Measurements from ENCODE around the gene UNCX.
"Not testable (repeated sequence)": the region's sequence is repeated elsewhere in the genome, so short reads cannot be mapped to it uniquely, and the experiment has no call there.

The UNCX gene

DNA sequence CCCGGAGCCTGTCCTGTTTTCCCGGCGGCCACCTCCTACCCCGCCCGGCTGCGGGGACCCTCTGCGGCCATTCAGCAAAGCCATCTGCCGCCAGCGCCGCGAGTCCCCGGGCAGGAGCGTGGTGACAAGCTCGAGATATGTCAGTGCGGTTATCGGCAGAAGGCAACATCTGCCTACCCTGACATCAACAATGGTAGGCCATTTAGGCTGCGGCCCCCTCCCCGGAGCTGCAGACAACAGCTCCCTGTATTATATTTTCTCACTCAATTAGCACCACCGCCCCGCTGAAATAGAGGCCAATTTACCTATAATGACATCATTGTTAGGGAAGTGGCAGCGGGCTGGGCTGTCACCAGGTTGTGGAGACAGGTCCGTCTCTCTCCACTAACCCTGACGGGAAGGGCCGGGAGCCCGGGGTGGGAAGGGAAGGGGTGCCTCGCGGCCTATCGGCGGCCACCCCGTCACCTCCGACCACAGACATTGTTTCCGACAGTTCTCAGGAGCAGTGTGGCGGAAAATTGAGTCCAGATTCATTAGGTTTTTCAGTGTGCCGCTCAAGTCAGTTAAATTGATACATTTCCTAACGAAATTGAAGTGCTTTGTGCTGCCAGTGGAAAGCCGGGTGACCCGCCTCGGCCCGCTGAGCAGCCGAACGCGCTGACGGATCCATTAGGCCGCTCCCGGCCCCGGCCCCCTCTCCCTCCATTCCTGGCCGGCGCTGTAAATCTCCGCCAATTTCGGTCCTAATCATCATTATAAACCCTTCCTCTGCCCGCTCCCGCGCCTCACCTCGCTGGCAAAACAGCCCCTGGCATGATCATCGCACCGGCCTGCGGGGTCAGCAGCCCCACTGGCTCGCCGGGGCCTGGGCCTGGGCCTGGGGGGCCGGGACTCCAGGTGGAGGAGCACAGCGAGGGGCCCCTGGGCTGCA lies 43.0 kb downstream of the UNCX start:
- no peak for DNase-seq (ENCODE audit: low read depth)
- H3K4me3 ChIP-seq (ENCODE audit: low read depth, low read length) = no peak overlapping the region
- TF ChIP-seq, protein P1, sequence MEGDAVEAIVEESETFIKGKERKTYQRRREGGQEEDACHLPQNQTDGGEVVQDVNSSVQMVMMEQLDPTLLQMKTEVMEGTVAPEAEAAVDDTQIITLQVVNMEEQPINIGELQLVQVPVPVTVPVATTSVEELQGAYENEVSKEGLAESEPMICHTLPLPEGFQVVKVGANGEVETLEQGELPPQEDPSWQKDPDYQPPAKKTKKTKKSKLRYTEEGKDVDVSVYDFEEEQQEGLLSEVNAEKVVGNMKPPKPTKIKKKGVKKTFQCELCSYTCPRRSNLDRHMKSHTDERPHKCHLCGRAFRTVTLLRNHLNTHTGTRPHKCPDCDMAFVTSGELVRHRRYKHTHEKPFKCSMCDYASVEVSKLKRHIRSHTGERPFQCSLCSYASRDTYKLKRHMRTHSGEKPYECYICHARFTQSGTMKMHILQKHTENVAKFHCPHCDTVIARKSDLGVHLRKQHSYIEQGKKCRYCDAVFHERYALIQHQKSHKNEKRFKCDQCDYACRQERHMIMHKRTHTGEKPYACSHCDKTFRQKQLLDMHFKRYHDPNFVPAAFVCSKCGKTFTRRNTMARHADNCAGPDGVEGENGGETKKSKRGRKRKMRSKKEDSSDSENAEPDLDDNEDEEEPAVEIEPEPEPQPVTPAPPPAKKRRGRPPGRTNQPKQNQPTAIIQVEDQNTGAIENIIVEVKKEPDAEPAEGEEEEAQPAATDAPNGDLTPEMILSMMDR (IDR thresholded peaks at IDR 0.05; ENCODE audit: low read depth, low read length) = no peak
- TF ChIP-seq MYC (IDR thresholded peaks at IDR 0.05; ENCODE audit: low read depth, low read length) = no peak

DNA sequence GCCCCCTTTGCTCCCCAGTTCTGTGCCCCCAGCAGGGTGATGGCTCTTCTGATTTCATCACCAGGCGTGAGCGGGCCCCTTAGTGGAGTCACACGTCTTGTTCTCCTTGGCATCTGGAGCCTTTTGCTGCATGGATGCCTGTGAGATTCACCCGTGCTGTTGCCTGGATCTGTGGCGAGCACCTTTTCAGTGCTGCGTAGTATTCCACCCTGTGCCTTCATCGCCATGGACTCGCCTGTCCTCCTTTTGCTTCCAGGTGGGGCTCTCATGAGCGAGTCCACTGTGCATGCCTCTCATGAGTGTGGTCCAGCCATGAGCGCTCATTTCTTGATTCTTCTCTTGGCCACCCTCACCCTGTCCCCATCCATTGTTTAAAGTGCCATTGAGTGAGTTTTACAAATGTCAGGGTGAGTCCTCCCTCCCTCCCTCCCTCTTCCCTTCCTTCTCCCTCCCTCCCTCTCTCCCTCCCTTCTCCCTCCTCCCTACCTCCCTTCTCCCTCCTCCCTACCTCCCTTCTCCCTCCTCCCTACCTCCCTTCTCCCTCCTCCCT lies 44.0 kb downstream of the UNCX start:
- DNase-seq (ENCODE audit: low read depth) = no peak
- H3K4me3 ChIP-seq (ENCODE audit: low read depth, low read length) = no peak overlapping the region
- TF ChIP-seq, protein P1 (IDR thresholded peaks at IDR 0.05; ENCODE audit: low read depth, low read length) = no peak
- TF ChIP-seq MYC (IDR thresholded peaks at IDR 0.05; ENCODE audit: low read depth, low read length) (no peak), POLR2A (IDR thresholded peaks at IDR 0.05; ENCODE audit: extremely low read depth, insufficient read length) (no peak)
- TF ChIP-seq, protein P2, sequence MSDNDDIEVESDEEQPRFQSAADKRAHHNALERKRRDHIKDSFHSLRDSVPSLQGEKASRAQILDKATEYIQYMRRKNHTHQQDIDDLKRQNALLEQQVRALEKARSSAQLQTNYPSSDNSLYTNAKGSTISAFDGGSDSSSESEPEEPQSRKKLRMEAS (IDR thresholded peaks at IDR 0.05; ENCODE audit: low read depth, low read length) = no peak

DNA sequence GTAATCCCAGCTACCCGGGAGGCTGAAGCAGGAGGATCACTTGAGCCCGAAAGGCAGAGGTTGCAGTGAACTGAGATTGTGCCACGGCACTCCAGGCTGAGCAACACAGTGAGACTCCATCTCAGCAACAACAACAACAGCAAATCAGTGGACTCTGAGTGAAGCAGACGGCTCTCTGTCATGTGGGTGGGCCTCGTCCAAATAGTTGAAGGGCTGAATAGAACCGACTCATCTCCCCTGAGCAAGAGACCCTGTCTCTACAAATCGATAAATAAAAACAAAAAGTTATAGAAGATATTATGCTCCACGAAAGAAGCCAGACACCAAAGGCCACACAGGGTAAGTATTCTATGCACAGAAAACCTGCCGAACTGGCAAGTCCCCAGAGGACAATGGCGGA lies 45.9 kb downstream of the UNCX start:
- H3K4me3 ChIP-seq (ENCODE audit: low read depth, low read length) = no peak overlapping the region
- DNase-seq (ENCODE audit: low read depth) = no peak
- TF ChIP-seq MYC (IDR thresholded peaks at IDR 0.05; ENCODE audit: low read depth, low read length) (no peak), POLR2A (IDR thresholded peaks at IDR 0.05; ENCODE audit: extremely low read depth, insufficient read length) (no peak)
- TF ChIP-seq, protein P2 (IDR thresholded peaks at IDR 0.05; ENCODE audit: low read depth, low read length) = no peak
- TF ChIP-seq, protein P1 (IDR thresholded peaks at IDR 0.05; ENCODE audit: low read depth, low read length) = no peak

DNA sequence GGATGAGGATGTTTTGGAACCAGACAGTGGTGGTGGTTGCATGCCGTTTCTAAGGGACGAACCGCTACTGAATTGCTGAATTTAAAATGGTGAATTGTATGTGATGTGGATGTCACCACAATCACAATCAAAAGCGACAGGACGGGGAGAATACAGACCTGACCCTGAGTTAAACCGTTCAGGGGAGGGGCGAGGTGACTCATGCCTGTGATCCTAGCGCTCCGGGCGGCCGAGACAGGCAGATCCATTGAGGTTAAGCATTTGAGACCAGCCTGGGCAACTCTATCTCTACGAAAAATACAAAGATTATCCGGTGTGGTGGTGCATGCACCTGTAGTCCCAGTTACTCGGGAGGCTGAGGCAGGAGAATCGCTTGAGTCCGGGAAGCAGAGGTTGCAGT lies 46.4 kb downstream of the UNCX start:
- no peak for DNase-seq (ENCODE audit: low read depth)
- TF ChIP-seq, protein P1 (IDR thresholded peaks at IDR 0.05; ENCODE audit: low read depth, low read length) = no peak
- TF ChIP-seq, protein P2 (IDR thresholded peaks at IDR 0.05; ENCODE audit: low read depth, low read length) = no peak
- TF ChIP-seq MYC (IDR thresholded peaks at IDR 0.05; ENCODE audit: low read depth, low read length) (no peak), POLR2A (IDR thresholded peaks at IDR 0.05; ENCODE audit: extremely low read depth, insufficient read length) (no peak)
- no peak overlapping the region for H3K4me3 ChIP-seq (ENCODE audit: low read depth, low read length)

DNA sequence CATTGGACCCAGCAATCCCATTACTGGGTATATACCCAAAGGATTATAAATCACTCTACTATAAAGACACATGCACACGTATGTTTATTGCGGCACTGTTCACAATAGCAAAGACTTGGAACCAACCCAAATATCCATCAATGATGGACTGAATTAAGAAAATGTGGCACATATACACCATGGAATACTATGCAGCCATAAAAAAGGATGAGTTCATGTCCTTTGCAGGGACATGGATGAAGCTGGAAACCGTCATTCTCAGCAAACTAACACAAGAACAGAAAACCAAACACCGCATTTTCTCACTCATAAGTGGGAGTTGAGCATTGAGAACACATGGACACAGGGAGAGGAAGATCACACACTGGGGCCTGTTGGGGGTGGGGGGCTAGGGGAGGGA lies 47.2 kb downstream of the UNCX start:
- not testable (repeated sequence) for H3K4me3 ChIP-seq (ENCODE audit: low read depth, low read length); DNase-seq (ENCODE audit: low read depth)

DNA sequence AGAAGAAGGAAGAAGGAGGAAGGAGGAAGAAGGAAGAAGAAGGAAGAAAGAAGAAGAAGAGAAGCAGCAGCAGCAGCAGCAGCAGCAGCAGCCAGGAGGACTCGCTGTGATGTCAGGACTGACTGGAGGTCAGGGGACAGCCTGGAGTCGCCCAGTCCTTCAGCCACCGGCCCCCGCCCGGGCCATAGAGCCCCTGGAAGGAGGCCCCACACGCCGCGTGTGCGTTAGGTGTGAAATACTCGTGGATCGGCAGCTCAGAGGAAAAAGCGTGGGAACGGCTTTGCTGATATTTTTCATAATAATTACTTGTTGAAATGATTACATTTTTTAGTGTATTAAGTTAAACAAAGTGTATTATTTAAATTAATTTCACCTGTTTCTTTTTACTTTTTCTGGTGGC lies 48.4 kb downstream of the UNCX start:
- no peak overlapping the region for H3K4me3 ChIP-seq (ENCODE audit: low read depth, low read length)
- DNase-seq (ENCODE audit: low read depth) = no peak
- TF ChIP-seq, protein P1 (IDR thresholded peaks at IDR 0.05; ENCODE audit: low read depth, low read length) = no peak
- TF ChIP-seq MYC (IDR thresholded peaks at IDR 0.05; ENCODE audit: low read depth, low read length) = no peak
- TF ChIP-seq, protein P2 (IDR thresholded peaks at IDR 0.05; ENCODE audit: low read depth, low read length) = no peak
- TF ChIP-seq POLR2A (IDR thresholded peaks at IDR 0.05; ENCODE audit: extremely low read depth, insufficient read length) = no peak

Measured in NB4 (cell line).